ENCODE data around the gene C19orf18.

DNA sequence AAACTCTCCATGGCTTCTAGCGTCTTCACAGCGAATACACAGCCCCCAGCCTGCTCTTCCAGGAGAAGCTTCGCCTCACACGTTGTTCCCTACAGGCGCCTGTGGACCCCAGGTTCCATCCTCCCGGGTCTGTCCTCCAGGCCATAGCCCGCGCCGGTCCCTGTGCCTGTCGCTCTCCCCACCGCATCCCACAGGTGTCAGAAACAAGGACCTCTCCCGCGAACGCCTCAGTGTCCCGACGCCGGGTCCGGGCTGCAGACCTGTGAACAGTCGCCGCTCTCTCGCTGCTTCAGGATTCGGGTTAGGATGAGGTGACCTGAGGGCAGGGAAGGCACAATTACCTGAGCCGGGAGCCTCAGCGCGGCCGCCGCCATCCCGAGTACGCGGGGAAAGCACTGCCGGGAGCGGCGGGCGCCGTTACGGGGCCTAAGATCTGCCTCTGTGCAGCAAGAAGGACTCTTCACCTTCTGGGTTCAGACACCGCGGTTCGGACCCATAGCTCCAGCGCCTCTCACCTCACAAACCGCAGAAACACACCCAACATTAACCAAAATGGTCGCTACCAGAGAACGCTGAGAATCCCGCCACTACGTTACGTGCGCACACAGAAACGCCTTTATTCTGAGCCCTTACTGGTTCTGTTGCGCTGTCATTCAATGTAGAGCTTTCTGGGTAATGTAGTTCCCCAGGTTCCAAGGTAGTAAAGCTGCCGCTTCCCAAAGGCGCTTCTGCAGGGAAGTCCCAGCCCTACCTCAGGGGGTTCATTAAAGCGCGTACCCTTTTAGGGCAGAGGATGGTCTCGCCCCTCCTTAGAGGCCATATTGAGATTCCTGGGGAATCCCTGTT lies 39.3 kb downstream of the C19orf18 start, which contains the start of gene ZNF418:
- TF ChIP-seq CTCF (IDR thresholded peaks at IDR 0.05; ENCODE audit: low read depth, low read length) = no peak
- no peak for TF ChIP-seq POLR2A (IDR thresholded peaks at IDR 0.05; ENCODE audit: extremely low read depth, insufficient read length)
- no peak for TF ChIP-seq MYC (IDR thresholded peaks at IDR 0.05; ENCODE audit: low read depth, low read length)

Data from NB4 (cell line).